Fibroblast of villous mesenchyme (primary cell): ENCODE results near the gene ATP7A. TPM values are rescaled to one million over a fixed set of nuclear protein-coding genes. Genes with fewer than 3 reads are reported as not detected.
"Not testable (repeated sequence)": the region's sequence is repeated elsewhere in the genome, so short reads cannot be mapped to it uniquely, and the experiment has no call there.

ENCODE experiments used
- DNase-seq: peaks from one replicate; pipeline ENCODE4 v3.0.0-alpha.2; 2010; ENCODE audit warnings: low read depth
- H3K4me3 ChIP-seq: 2 replicates; pipeline ENCODE4 v1.5.1; 2011; ENCODE audit warnings: low read depth, mild to moderate bottlenecking, low read length
- CTCF ChIP-seq: IDR thresholded peaks from 2 replicates; pipeline ENCODE4 v1.5.1; 2012; ENCODE audit warnings: low read depth, mild to moderate bottlenecking, low read length; ENCODE audit not compliant: insufficient read depth
- total RNA-seq: library from RNA; depleted of rRNA; stranded (reverse); fragments of >200 nt; gene quantifications from 2 replicates; pipeline ENCODE4 v1.2.3, GENCODE V29; 2012

Gene ATP7A
- total RNA-seq, 1 donor, result 12.1 TPM

DNA sequence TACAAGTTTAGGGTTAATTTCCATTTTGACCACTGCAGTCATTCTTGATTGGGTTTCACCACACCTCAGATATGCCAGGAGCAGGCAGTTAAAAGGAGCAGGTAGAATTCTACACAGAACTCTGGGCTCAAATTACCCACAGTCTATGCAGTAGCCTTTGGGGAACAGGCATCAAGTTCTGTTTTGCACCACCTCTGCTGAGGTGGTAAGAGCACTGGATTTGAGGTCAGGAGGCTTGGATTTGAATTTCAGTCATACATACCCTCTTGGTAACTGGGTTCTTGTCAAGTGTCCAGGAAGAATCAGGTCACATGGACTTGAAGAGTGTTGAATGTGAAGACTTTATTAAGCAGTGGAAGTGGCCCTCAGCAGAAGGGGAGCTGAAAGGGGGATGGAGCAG, 153.2 kb downstream of the ATP7A start:
- no peak for DNase-seq
- H3K4me3 ChIP-seq, result no peak overlapping the region
- no peak for TF ChIP-seq CTCF

GRCh38 chrX:78064152-78064551, 153.7 kb downstream of the ATP7A start:
- H3K4me3 ChIP-seq, result no peak overlapping the region
- no peak for DNase-seq
- no peak for TF ChIP-seq CTCF

GRCh38 chrX:78064698-78065601, 154.5 kb downstream of the ATP7A start:
- DNase-seq, result peak; percentile 79
- not testable (repeated sequence) for H3K4me3 ChIP-seq

- TF ChIP-seq CTCF, result no peak
- DNase-seq, result no peak
- H3K4me3 ChIP-seq, result no peak overlapping the region
Observed at GRCh38 chrX:78066110-78066509, 155.6 kb downstream of the ATP7A start.

GRCh38 chrX:78071331-78071730, 160.8 kb downstream of the ATP7A start:
- DNase-seq, result no peak
- H3K4me3 ChIP-seq, result no peak overlapping the region
- no peak for TF ChIP-seq CTCF

- DNase-seq, H3K4me3 ChIP-seq: not testable (repeated sequence)
Observed at GRCh38 chrX:78073147-78074077, 162.9 kb downstream of the ATP7A start.

DNA sequence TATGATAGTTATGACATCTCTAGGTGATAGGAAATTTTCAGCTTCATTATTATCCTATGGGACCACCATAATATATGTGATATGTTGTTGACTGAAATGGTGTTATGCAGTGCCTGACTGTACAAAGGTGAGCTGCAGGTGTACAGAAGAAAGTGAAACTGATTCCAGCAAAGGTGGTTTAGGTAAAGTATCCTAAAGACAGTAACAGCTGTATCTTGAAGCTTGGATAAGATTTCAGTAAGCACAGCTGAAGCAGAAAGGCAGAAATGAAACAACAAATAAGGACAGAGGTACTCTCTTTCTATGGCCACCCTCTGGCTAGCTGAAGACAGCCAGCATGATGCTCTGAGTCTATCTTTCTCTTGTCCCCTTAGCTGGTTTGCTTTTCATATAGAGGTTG, 163.6 kb downstream of the ATP7A start:
- TF ChIP-seq CTCF, result no peak
- H3K4me3 ChIP-seq, result no peak overlapping the region
- DNase-seq, result no peak
